GM18909 (cell line): ENCODE results near the gene FKRP.
"Not testable (repeated sequence)": the region's sequence is repeated elsewhere in the genome, so short reads cannot be mapped to it uniquely, and the experiment has no call there.

Experiments
- ATAC-seq: cut with Tn5 transposase; IDR thresholded peaks from one replicate; pipeline ENCODE4 v1.9.1; 2021; ENCODE audit warnings: mild to moderate bottlenecking; ENCODE audit not compliant: unreplicated experiment, poor library complexity

Gene FKRP

DNA sequence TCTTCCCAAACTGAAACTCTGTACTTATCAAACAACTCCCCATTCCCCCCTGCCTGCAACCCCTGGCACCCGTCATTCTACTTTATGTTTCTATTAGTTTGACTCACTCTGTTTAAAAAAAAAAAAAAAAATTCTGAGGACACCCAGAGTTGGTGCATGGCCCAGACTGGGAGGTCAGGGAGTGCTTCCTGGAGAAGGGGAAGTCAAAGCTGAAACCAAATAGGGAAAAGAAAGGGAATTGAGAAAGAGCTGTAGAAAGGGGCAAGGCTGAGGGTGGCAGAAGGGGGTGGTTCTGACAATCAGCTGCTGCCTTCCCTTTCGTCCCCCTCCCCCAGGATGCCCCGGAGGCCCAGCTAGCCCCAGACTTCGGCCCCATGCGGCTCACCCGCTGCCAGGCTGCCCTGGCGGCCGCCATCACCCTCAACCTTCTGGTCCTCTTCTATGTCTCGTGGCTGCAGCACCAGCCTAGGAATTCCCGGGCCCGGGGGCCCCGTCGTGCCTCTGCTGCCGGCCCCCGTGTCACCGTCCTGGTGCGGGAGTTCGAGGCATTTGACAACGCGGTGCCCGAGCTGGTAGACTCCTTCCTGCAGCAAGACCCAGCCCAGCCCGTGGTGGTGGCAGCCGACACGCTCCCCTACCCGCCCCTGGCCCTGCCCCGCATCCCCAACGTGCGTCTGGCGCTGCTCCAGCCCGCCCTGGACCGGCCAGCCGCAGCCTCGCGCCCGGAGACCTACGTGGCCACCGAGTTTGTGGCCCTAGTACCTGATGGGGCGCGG lies 9.4 kb downstream of the FKRP start:
- no peak for ATAC-seq

DNA sequence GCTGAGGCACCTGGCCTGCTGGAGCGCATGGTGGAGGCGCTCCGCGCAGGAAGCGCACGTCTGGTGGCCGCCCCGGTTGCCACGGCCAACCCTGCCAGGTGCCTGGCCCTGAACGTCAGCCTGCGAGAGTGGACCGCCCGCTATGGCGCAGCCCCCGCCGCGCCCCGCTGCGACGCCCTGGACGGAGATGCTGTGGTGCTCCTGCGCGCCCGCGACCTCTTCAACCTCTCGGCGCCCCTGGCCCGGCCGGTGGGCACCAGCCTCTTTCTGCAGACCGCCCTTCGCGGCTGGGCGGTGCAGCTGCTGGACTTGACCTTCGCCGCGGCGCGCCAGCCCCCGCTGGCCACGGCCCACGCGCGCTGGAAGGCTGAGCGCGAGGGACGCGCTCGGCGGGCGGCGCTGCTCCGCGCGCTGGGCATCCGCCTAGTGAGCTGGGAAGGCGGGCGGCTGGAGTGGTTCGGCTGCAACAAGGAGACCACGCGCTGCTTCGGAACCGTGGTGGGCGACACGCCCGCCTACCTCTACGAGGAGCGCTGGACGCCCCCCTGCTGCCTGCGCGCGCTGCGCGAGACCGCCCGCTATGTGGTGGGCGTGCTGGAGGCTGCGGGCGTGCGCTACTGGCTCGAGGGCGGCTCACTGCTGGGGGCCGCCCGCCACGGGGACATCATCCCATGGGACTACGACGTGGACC lies 10.1 kb downstream of the FKRP start:
- no peak for ATAC-seq

DNA sequence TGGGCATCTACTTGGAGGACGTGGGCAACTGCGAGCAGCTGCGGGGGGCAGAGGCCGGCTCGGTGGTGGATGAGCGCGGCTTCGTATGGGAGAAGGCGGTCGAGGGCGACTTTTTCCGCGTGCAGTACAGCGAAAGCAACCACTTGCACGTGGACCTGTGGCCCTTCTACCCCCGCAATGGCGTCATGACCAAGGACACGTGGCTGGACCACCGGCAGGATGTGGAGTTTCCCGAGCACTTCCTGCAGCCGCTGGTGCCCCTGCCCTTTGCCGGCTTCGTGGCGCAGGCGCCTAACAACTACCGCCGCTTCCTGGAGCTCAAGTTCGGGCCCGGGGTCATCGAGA lies 10.7 kb downstream of the FKRP start:
- no peak for ATAC-seq

DNA sequence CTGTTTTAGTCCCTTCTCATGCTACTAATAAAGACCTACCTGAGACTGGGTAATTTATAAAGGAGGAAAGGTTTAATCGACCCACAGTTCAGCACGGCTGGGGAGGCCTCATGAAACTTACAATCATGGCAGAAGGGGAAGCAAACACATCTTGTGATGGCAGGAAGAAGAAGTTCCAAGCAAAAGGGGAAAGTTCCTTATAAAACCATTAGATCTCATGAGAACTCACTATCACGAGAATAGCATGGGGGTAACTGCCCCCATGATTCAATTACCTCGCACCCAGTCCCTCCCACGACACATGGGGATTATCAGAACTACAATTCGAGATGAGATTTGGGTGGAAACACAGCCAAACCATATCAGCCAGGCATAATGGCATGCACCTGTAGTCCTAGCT lies 13.3 kb downstream of the FKRP start:
- no peak for ATAC-seq

DNA sequence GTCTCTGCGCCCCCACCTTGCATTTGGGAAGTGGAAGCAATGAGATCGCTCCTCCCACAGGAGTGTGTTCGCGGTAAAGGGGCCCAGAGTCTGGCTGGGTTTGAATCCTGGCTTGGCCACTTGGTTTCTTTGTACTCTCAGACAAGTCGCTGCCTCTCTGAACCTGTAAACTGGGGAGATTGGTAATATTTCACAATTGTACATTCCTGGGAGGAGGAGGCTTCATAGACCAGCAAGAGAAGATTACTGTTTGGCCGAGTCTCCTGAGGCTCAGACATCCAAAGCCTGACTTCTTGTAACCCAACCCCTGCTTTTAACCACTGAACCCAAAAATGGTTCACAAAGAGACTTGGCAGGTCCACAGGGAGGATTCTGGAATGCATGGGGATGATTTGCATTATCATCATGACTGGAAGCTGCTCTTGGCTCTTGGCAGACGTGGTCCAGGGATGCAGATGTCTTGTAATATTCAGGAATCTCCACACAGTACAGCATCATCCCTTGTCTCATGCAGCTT lies 14.0 kb downstream of the FKRP start:
- no peak for ATAC-seq

DNA sequence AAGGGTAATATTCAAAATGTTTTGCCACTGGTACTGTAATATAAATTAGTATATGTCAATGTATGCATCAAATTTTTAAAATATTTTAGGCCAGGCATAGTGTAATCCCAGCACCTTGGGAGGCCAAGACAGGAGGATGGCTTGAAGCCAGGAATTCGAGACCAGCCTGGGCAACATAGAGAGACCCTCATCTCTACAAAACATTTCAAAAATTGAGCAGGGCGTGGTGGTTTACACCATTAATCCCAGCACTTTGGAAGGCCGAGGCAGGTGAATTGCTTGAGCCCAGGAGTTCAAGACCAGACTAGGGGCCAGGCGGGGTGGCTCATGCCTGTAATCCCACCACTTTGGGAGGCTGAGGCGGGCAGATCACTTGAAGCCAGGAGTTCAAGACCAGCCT lies 14.5 kb downstream of the FKRP start:
- no peak for ATAC-seq

DNA sequence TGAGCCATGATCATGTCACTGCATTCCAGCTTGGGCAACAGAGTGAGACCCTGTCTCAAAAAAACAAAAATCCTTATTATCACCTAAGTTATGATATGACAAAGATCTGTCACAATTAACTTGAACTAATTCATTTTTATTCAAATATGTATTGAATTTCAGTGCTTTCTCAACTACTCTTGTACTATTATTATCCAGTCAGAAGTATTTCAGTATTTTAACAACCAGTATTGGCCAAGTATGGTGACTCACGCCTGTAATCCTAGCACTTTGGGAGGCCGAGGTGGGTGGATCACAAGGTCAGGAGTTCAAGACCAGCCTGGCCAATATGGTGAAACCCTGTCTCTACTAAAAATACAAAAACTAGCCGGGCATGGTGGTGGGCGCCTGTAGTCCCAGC lies 15.0 kb downstream of the FKRP start:
- not testable (repeated sequence) for ATAC-seq

DNA sequence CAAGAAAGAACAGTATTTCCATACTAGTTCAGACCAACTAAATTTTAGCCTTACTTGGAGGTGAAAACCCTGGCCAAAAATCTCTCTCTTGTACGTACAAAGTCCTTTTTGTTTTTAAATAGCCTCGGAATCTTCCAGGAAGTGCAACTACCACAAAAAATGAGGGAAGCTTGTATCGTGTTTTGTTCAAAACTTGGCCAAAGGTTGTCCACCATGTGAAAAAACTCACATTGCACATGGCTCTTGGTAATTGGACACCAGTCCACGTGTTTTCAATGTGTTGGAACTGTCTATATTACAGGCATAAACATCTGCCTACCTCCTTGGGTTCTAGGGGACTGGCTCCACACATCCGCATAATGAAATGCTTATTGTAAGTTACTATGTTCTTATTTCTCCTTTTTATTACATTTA lies 15.6 kb downstream of the FKRP start:
- no peak for ATAC-seq

DNA sequence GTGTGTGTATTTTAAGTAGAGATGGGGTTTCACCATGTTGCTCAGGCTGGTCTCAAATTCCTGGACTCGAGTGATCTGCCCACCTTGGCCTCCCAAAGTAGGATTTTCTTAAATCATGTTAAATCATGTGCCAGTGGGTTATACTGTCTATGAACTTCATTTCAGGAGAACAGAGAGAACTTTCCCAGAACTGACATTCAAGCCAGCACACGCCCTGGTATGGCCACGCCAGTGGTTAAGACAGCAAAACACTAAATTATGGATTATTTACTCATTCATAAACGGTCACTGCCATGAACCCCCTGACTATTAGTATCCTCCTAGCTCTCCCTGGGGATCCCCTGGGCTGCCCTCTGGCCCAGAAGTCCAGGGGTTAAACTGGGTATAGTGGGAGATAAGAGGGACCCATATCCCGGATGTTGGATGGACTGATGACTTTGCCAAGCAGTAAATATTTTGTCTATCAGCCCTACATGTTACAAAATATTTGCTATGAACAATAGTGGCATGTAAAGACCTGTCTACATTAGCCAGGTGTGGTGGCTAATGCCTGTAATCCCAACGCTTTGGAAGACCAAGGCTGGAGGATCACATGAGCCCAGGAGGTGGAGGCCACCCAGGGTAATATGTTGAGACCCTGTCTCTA lies 16.5 kb downstream of the FKRP start:
- no peak for ATAC-seq

- no peak for ATAC-seq
Measured at GRCh38 chr19:46764817-46765291, 19.0 kb downstream of the FKRP start.

GRCh38 chr19:46766569-46767317 lies 20.9 kb downstream of the FKRP start:
- ATAC-seq = no peak

- not testable (repeated sequence) for ATAC-seq
Measured at GRCh38 chr19:46768746-46769145, 22.9 kb downstream of the FKRP start.

DNA sequence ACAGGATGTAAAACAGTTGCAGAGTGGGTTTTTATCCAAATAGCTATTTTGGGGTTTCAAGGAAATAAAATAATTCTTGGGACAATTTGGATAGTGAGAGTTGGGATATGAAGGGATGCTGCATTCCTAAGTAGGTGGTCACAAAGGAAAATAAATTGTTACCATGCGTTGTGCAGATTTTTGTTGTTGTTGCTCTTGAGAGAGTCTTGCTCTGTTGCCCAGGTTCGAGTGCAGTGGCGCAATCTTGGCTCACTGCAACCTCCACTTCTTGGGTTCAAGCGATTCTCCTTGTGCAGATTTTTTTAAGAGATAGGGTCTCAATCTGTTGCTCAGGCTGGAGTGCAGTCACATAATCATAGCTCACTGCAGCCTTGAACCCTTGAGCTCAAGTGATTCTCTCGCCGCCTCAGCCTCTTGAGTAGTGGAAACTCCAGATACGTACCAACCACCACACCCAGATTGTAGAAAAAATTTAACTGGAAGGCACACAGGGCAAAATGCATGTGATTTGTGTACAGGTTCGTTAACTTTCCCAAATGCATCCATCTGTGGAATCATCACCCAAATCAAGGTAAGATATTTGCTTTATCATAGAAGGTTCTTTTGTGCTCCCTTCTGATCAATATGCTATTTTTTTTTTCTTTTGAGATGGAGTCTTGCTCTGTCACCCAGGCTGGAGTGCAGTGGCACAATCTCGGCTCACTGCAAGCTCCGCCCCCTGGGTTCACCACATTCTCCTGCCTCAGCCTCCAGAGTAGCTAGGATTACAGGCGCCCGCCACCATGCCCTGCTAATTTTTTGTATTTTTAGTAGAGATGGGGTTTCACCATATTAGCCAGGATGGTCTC lies 26.5 kb downstream of the FKRP start:
- no peak for ATAC-seq

DNA sequence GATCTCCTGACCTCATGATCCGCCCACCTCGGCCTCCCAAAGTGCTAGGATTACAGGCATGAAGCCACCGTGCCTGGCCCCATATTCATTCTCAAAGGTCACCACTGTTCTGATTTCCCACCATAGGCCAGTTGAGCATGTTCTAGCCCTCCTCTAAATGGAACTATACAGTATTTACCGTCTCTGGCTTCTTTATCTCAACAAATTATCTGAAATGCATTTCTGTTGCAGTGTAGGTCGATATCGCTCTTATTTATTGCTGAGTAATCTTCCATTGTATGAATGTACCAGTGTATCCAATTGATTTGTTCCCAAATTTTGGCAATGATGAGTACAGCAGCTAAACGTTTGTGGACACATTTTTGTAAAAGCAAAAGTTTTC lies 27.2 kb downstream of the FKRP start:
- no peak for ATAC-seq

- no peak for ATAC-seq
Measured at GRCh38 chr19:46775642-46776258, 29.9 kb downstream of the FKRP start.

GRCh38 chr19:46776927-46777911 lies 31.4 kb downstream of the FKRP start:
- ATAC-seq = no peak

DNA sequence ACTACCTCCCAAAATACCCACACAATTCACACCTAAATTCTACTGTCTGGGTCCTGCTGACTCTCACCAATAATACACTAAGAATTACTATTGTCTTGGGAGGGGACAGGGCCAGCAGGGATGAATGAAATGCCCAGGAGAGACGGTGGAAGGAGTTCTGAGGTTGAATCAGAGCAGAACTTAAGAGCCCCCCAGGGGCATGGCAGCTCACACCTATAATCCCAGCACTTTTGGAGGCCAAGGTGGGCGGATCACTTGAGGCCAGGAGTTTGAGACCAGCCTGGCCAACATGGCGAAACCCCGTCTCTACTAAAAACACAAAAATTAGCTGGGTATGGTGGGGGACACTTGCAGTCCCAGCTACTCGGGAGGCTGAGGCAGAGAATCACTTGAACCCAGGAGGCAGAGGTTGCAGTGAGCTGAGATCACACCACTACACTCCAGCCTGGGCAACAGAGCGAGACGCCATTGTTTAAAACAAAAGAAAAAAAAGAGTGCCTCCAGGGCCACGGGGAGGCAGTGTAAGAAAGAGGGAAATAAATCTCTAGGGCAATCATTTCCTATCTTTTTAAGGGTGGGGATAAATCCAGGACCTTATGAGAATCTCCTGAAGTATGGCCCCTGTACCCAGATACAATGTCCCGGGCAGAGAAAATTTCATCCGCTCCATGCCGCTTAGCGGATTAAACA lies 32.2 kb downstream of the FKRP start:
- ATAC-seq = not testable (repeated sequence)
